ENCODE results near the gene TMTC1.
"Not testable (repeated sequence)": the region's sequence is repeated elsewhere in the genome, so short reads cannot be mapped to it uniquely, and the experiment has no call there.

Gene TMTC1

GRCh38 chr12:29556363-29556762 is 227.4 kb downstream of the TMTC1 start:
- no peak overlapping the region for H3K9ac ChIP-seq (ENCODE audit: low read length)
- H3K27ac ChIP-seq (ENCODE audit: low read length), result no peak overlapping the region
- H3K79me2 ChIP-seq (ENCODE audit: low read length), result no peaks in the 10 kb centered on the region
- H4K20me1 ChIP-seq (ENCODE audit: insufficient read depth, low read length), result no peaks in the 10 kb centered on the region
- no peaks in the 10 kb centered on the region for H3K36me3 ChIP-seq (replicated peaks; ENCODE audit: low read depth, low read length)
- TF ChIP-seq EZH2phosphoT487 (IDR thresholded peaks at IDR 0.05; ENCODE audit: low read depth), result no peak
- no peak for TF ChIP-seq CTCF (IDR thresholded peaks at IDR 0.05; ENCODE audit: low read depth, low read length)
- no peak overlapping the region for H3K4me2 ChIP-seq (ENCODE audit: low read length)
- H2AFZ ChIP-seq (ENCODE audit: low read depth, low read length), result no peak overlapping the region
- H3K27me3 ChIP-seq (ENCODE audit: low read depth, low read length), result no peaks in the 10 kb centered on the region
- H3K4me3 ChIP-seq (ENCODE audit: low read length), result no peak overlapping the region
- H3K4me1 ChIP-seq (ENCODE audit: low read length), result no peaks in the 10 kb centered on the region
- no peaks in the 10 kb centered on the region for H3K9me3 ChIP-seq (ENCODE audit: insufficient read depth, low read length)

GRCh38 chr12:29555451-29555850 is 228.3 kb downstream of the TMTC1 start:
- not testable (repeated sequence) for H2AFZ ChIP-seq (ENCODE audit: low read depth, low read length); H4K20me1 ChIP-seq (ENCODE audit: insufficient read depth, low read length); H3K4me1 ChIP-seq (ENCODE audit: low read length); H3K9me3 ChIP-seq (ENCODE audit: insufficient read depth, low read length); H3K27ac ChIP-seq (ENCODE audit: low read length); H3K4me3 ChIP-seq (ENCODE audit: low read length); H3K36me3 ChIP-seq (replicated peaks; ENCODE audit: low read depth, low read length); H3K79me2 ChIP-seq (ENCODE audit: low read length); H3K9ac ChIP-seq (ENCODE audit: low read length); H3K4me2 ChIP-seq (ENCODE audit: low read length); H3K27me3 ChIP-seq (ENCODE audit: low read depth, low read length)

GRCh38 chr12:29552994-29553748 is 230.6 kb downstream of the TMTC1 start:
- H3K79me2 ChIP-seq (ENCODE audit: low read length), result no peaks in the 10 kb centered on the region
- H3K27me3 ChIP-seq (ENCODE audit: low read depth, low read length), result no peaks in the 10 kb centered on the region
- no peaks in the 10 kb centered on the region for H3K4me1 ChIP-seq (ENCODE audit: low read length)
- no peak overlapping the region for H3K27ac ChIP-seq (ENCODE audit: low read length)
- no peak overlapping the region for H3K9ac ChIP-seq (ENCODE audit: low read length)
- no peak overlapping the region for H3K4me3 ChIP-seq (ENCODE audit: low read length)
- TF ChIP-seq EZH2phosphoT487 (IDR thresholded peaks at IDR 0.05; ENCODE audit: low read depth) (no peak), CTCF (IDR thresholded peaks at IDR 0.05; ENCODE audit: low read depth, low read length) (no peak)
- no peaks in the 10 kb centered on the region for H3K36me3 ChIP-seq (replicated peaks; ENCODE audit: low read depth, low read length)
- no peaks in the 10 kb centered on the region for H4K20me1 ChIP-seq (ENCODE audit: insufficient read depth, low read length)
- no peak overlapping the region for H3K4me2 ChIP-seq (ENCODE audit: low read length)
- H3K9me3 ChIP-seq (ENCODE audit: insufficient read depth, low read length), result no peaks in the 10 kb centered on the region
- no peak overlapping the region for H2AFZ ChIP-seq (ENCODE audit: low read depth, low read length)

- Histone ChIP-seq H3K27ac (ENCODE audit: low read length) (no peak overlapping the region), H2AFZ (ENCODE audit: low read depth, low read length) (no peak overlapping the region), H3K4me1 (ENCODE audit: low read length) (no peaks in the 10 kb centered on the region), H3K9ac (ENCODE audit: low read length) (no peak overlapping the region), H3K27me3 (ENCODE audit: low read depth, low read length) (no peaks in the 10 kb centered on the region), H3K4me3 (ENCODE audit: low read length) (no peak overlapping the region), H3K9me3 (ENCODE audit: insufficient read depth, low read length) (no peaks in the 10 kb centered on the region), H3K36me3 (replicated peaks; ENCODE audit: low read depth, low read length) (no peaks in the 10 kb centered on the region), H3K4me2 (ENCODE audit: low read length) (no peak overlapping the region), H3K79me2 (ENCODE audit: low read length) (no peaks in the 10 kb centered on the region), H4K20me1 (ENCODE audit: insufficient read depth, low read length) (no peaks in the 10 kb centered on the region)
- peak; percentile 89 for TF ChIP-seq CTCF (IDR thresholded peaks at IDR 0.05; ENCODE audit: low read depth, low read length)
- no peak for TF ChIP-seq EZH2phosphoT487 (IDR thresholded peaks at IDR 0.05; ENCODE audit: low read depth)
Observed at GRCh38 chr12:29552324-29552927, 231.3 kb downstream of the TMTC1 start.

Measured in OCI-LY3 (cell line).